ENCODE results near the gene OSBPL6.

OSBPL6 gene

GRCh38 chr2:178450524-178450773 lies 256.1 kb downstream of the OSBPL6 start:
- Histone ChIP-seq H3K79me2 (peaks cover 3% of the 10 kb centered on the region), H3K27ac (peak overlapping the region; percentile 97), H3K9ac (no peak overlapping the region), H3K27me3 (ENCODE audit: control insufficient read depth, insufficient read depth, low read length) (no peaks in the 10 kb centered on the region), H2AFZ (peak overlapping the region; percentile 98), H3K36me3 (ENCODE audit: control insufficient read depth, insufficient read depth, low read length) (no peaks in the 10 kb centered on the region), H3K4me3 (ENCODE audit: low read depth, low read length) (peak overlapping the region; percentile 82), H3K9me3 (ENCODE audit: control insufficient read depth, low read length) (no peaks in the 10 kb centered on the region), H3K4me2 (ENCODE audit: low read length) (peak overlapping the region; percentile 55), H3K4me1 (peaks cover 19% of the 10 kb centered on the region)
- TF ChIP-seq CTCF (IDR thresholded peaks at IDR 0.05) = no peak

GRCh38 chr2:178450774-178451525 lies 256.6 kb downstream of the OSBPL6 start, which contains the start of the genes PJVK and PRKRA:
TSS of gene PJVK (plus strand) at chr2:178451378. CDS start at chr2:178453410, 2,032 bp downstream.
TSS of gene PRKRA (minus strand) at chr2:178451175. CDS start at chr2:178451030, 145 bp downstream.
- peak within 1 kb of the TSS; percentile 98 for H2AFZ ChIP-seq
- no peaks in the 10 kb centered on the region for H3K27me3 ChIP-seq (ENCODE audit: control insufficient read depth, insufficient read depth, low read length)
- peaks cover under 1% of the 10 kb centered on the region for H3K79me2 ChIP-seq
- peak within 1 kb of the TSS; percentile 82 for H3K4me3 ChIP-seq (ENCODE audit: low read depth, low read length)
- H3K36me3 ChIP-seq (ENCODE audit: control insufficient read depth, insufficient read depth, low read length) = no peaks in the 10 kb centered on the region
- H3K9me3 ChIP-seq (ENCODE audit: control insufficient read depth, low read length) = no peaks in the 10 kb centered on the region
- H3K9ac ChIP-seq = peak within 1 kb of the TSS; percentile 92
- peak; percentile 6 for TF ChIP-seq CTCF (IDR thresholded peaks at IDR 0.05)
- H3K27ac ChIP-seq = peak within 1 kb of the TSS; percentile 97
- H3K4me2 ChIP-seq (ENCODE audit: low read length) = peak within 1 kb of the TSS; percentile 85
- peaks cover 19% of the 10 kb centered on the region for H3K4me1 ChIP-seq

GRCh38 chr2:178452334-178452733 lies 258.0 kb downstream of the OSBPL6 start:
- H3K9ac ChIP-seq = no peak overlapping the region
- no peaks in the 10 kb centered on the region for H3K27me3 ChIP-seq (ENCODE audit: control insufficient read depth, insufficient read depth, low read length)
- no peak for TF ChIP-seq CTCF (IDR thresholded peaks at IDR 0.05)
- no peaks in the 10 kb centered on the region for H3K36me3 ChIP-seq (ENCODE audit: control insufficient read depth, insufficient read depth, low read length)
- no peaks in the 10 kb centered on the region for H3K9me3 ChIP-seq (ENCODE audit: control insufficient read depth, low read length)
- peaks cover 19% of the 10 kb centered on the region for H3K4me1 ChIP-seq
- no peak overlapping the region for H3K27ac ChIP-seq
- H3K4me3 ChIP-seq (ENCODE audit: low read depth, low read length) = no peak overlapping the region
- H2AFZ ChIP-seq = peak overlapping the region; percentile 57
- H3K79me2 ChIP-seq = no peaks in the 10 kb centered on the region
- no peak overlapping the region for H3K4me2 ChIP-seq (ENCODE audit: low read length)

Data from parathyroid adenoma (tissue), 2 donors.